IMR-90 (cell line): Measurements from ENCODE around the gene KIAA1586. TPM values are rescaled to one million over a fixed set of nuclear protein-coding genes. Genes with fewer than 3 reads are reported as not detected.

Experiments
- ATAC-seq: fragments of 200-7000 bp; cut with Tn5 transposase; 2 replicates; pipeline ENCODE4 v1.9.1; 2020; ENCODE audit warnings: low read depth, mild to moderate bottlenecking, moderate library complexity
- BruUV-seq: library from RNA; stranded (reverse); fragments of 400-500 nt; replicated peaks from 2 replicates; lab custom pipeline; 2021; lab: Mats Ljungman, UMichigan
- CTCF ChIA-PET: fragments of 300-600 bp; formaldehyde crosslinking; extraction: SDS; loops from one replicate; lab custom pipeline; 2021; ENCODE audit warnings: antibody characterized with exemption; lab: Yijun Ruan, JAX
- POLR2A ChIA-PET: fragments of 300-600 bp; sonication (Branson Sonifier 250); formaldehyde crosslinking; loops from one replicate; lab custom pipeline; 2022; ENCODE audit warnings: antibody characterized with exemption; ENCODE audit not compliant: unreplicated experiment; lab: Charles Lee
- DNase-seq: peaks from one replicate; pipeline ENCODE4 v3.0.0; 2013
- H2AFZ ChIP-seq: replicated peaks from 2 replicates; pipeline ENCODE3; 2013; ENCODE audit warnings: low read length, mild to moderate bottlenecking; ENCODE audit not compliant: poor library complexity
- H2AK5ac ChIP-seq: 2 replicates; pipeline ENCODE4 v1.6.1; 2013; ENCODE audit warnings: low read depth, low read length, inconsistent platforms
- H2AK9ac ChIP-seq: replicated peaks from 2 replicates; pipeline ENCODE3; 2013; ENCODE audit warnings: mild to moderate bottlenecking, low read depth, low read length, moderate library complexity; ENCODE audit not compliant: poor library complexity
- H2BK120ac ChIP-seq: 2 replicates; pipeline ENCODE4 v1.6.1; 2013; ENCODE audit warnings: low read depth, low read length, inconsistent platforms
- H2BK15ac ChIP-seq: 3 replicates; pipeline ENCODE4 v1.6.1; 2013; ENCODE audit warnings: low read depth, low read length, inconsistent platforms
- H2BK20ac ChIP-seq: 2 replicates; pipeline ENCODE4 v1.6.1; 2013; ENCODE audit warnings: low read depth, mild to moderate bottlenecking, inconsistent platforms, low read length, moderate library complexity
- H2BK5ac ChIP-seq: 2 replicates; pipeline ENCODE4 v1.6.1; 2013; ENCODE audit warnings: mild to moderate bottlenecking, low read depth, low read length, inconsistent platforms; ENCODE audit not compliant: poor library complexity, severe bottlenecking
- H3K14ac ChIP-seq: replicated peaks from 2 replicates; pipeline ENCODE4 v1.6.1; 2013; ENCODE audit warnings: low read depth, low read length, inconsistent platforms
- H3K18ac ChIP-seq: 2 replicates; pipeline ENCODE4 v1.6.1; 2013; ENCODE audit warnings: low read depth, low read length, control low read depth
- H3K23ac ChIP-seq: 2 replicates; pipeline ENCODE4 v1.6.1; 2013; ENCODE audit warnings: low read depth, low read length, inconsistent platforms
- H3K27ac ChIP-seq: 2 replicates; pipeline ENCODE4 v1.5.1; 2013; ENCODE audit warnings: mild to moderate bottlenecking, control low read depth, low read length; ENCODE audit not compliant: insufficient read depth
- H3K27me3 ChIP-seq: 2 replicates; pipeline ENCODE4 v1.6.1; 2013; ENCODE audit warnings: low read length; ENCODE audit not compliant: control insufficient read depth, insufficient read depth
- H3K36me3 ChIP-seq: 2 replicates; pipeline ENCODE4 v1.6.1; 2013; ENCODE audit warnings: low read length, mixed read lengths; ENCODE audit not compliant: control insufficient read depth, insufficient read depth
- H3K4ac ChIP-seq: 2 replicates; pipeline ENCODE4 v1.6.1; 2013; ENCODE audit warnings: low read depth, low read length, inconsistent platforms
- H3K4me1 ChIP-seq: 2 replicates; pipeline ENCODE4 v1.6.1; 2013; ENCODE audit warnings: low read length, mixed read lengths; ENCODE audit not compliant: control insufficient read depth, insufficient read depth
- H3K4me2 ChIP-seq: 2 replicates; pipeline ENCODE4 v1.6.1; 2013; ENCODE audit warnings: low read depth, mild to moderate bottlenecking, control low read depth, low read length, moderate library complexity
- H3K4me3 ChIP-seq: 2 replicates; pipeline ENCODE4 v1.5.1; 2013; ENCODE audit warnings: low read depth, mild to moderate bottlenecking, control low read depth, low read length, moderate library complexity; ENCODE audit not compliant: insufficient read depth
- H3K56ac ChIP-seq: 2 replicates; pipeline ENCODE4 v1.6.1; 2013; ENCODE audit warnings: low read length, inconsistent platforms; ENCODE audit not compliant: insufficient read depth; ENCODE audit errors: extremely low read depth
- H3K79me1 ChIP-seq, 2 experiments: 2 replicates each; pipeline ENCODE4 v1.6.1; 2013; ENCODE audit warnings: low read length in 2 of 2, inconsistent platforms in 1 of 2, low read depth in 1 of 2
- H3K9ac ChIP-seq: 2 replicates; pipeline ENCODE4 v1.6.1; 2013; ENCODE audit warnings: low read depth, low read length, control low read depth
- H3K9me1 ChIP-seq: 2 replicates; pipeline ENCODE4 v1.6.1; 2013; ENCODE audit warnings: low read length, inconsistent platforms; ENCODE audit not compliant: insufficient read depth
- H3K9me3 ChIP-seq: 2 replicates; pipeline ENCODE4 v1.6.1; 2013; ENCODE audit warnings: low read length; ENCODE audit not compliant: control insufficient read depth, insufficient read depth
- H4K20me1 ChIP-seq: 2 replicates; pipeline ENCODE4 v1.6.1; 2013; ENCODE audit warnings: low read length, inconsistent platforms; ENCODE audit not compliant: insufficient read depth
- H4K5ac ChIP-seq: 2 replicates; pipeline ENCODE4 v1.6.1; 2013; ENCODE audit warnings: mild to moderate bottlenecking, low read depth, low read length, control low read depth
- H4K8ac ChIP-seq, 2 experiments: 2 replicates each; pipeline ENCODE4 v1.6.1; 2013; ENCODE audit warnings: low read depth in 2 of 2, low read length in 2 of 2, control low read depth in 1 of 2, inconsistent platforms in 1 of 2
- H4K91ac ChIP-seq: 2 replicates; pipeline ENCODE4 v1.6.1; 2013; ENCODE audit warnings: low read depth, low read length, inconsistent platforms; ENCODE audit not compliant: insufficient read depth
- FOS ChIP-seq: fragments of 150-350 bp; IDR thresholded peaks from 2 replicates; pipeline ENCODE4 v1.6.1; 2016; ENCODE audit warnings: low read depth, low read length
- NFE2L2 ChIP-seq: fragments of 150-350 bp; IDR thresholded peaks from 2 replicates; pipeline ENCODE4 v1.6.1; 2016; ENCODE audit warnings: low read depth, mild to moderate bottlenecking, low read length
- RAD21 ChIP-seq: IDR thresholded peaks from 2 replicates; pipeline ENCODE4 v1.6.1; 2012; ENCODE audit warnings: low read length, improper control_type of control experiment
- RFX5 ChIP-seq: IDR thresholded peaks from 2 replicates; pipeline ENCODE4 v1.8.0; 2012; ENCODE audit warnings: low read depth, mild to moderate bottlenecking, low read length, moderate library complexity
- SMC3 ChIP-seq: fragments of 150-350 bp; IDR thresholded peaks from 2 replicates; pipeline ENCODE4 v1.6.1; 2016; ENCODE audit warnings: low read depth, mild to moderate bottlenecking, antibody characterized with exemption, low read length, moderate library complexity
- WGBS, 2 experiments: methylation state at CpG; one replicate each; pipeline versions ENCODE4 v1.1.5 to v1.1.7; 2013; ENCODE audit warnings: missing lambda C conversion rate in 2 of 2; ENCODE audit not compliant: insufficient read length in 1 of 2; ENCODE audit errors: extremely low coverage in 2 of 2; 5-methylcytosine and 5-hydroxymethylcytosine counted together
- dilution Hi-C: fragments of 300-500 bp; cut with HindIII; formaldehyde crosslinking; loops from one replicate; pipeline ENCODE4 v1.14.3; 2018; ENCODE audit warnings: low sequenced_read_pairs; ENCODE audit not compliant: unreplicated experiment
- in situ Hi-C: fragments of 300-500 bp; cut with MboI; formaldehyde crosslinking; loops from 3 replicates; pipeline ENCODE4 v1.14.3; 2019; ENCODE audit warnings: low sequenced_read_pairs, inconsistent platforms, mixed read lengths
- intact Hi-C: fragments of 100-400 bp; cut with micrococcal nuclease; formaldehyde crosslinking; loops from 2 replicates; pipeline ENCODE4 v1.10.0; 2022
- polyA plus RNA-seq, 3 experiments: library from polyadenylated mRNA; depleted of rRNA; stranded (reverse); fragments of >200 nt; gene quantifications; 2 replicates each; pipeline ENCODE4 v1.2.3, GENCODE V29; 2012; ENCODE audit warnings: low replicate concordance in 1 of 3
- total RNA-seq: library from RNA; depleted of rRNA; stranded (reverse); fragments of >200 nt; gene quantifications from 2 replicates; pipeline ENCODE4 v1.2.3, GENCODE V29; 2012
- TF ChIP-seq, protein P1 (sequence below): fragments of 150-350 bp; IDR thresholded peaks from 2 replicates; pipeline ENCODE4 v1.6.1; 2016; ENCODE audit warnings: low read depth, mild to moderate bottlenecking, low read length, moderate library complexity, borderline replicate concordance
- TF ChIP-seq, protein P2 (sequence below): conservative IDR thresholded peaks from 2 replicates; pipeline ENCODE4 v1.5.1; 2012; ENCODE audit warnings: mild to moderate bottlenecking, low read depth, low read length, improper control_type of control experiment

Gene KIAA1586
- total and polyA plus RNA-seq, 2 of the 4 experiments (the other 2 are of a cell fraction) = 3.6 to 3.8 TPM

DNA sequence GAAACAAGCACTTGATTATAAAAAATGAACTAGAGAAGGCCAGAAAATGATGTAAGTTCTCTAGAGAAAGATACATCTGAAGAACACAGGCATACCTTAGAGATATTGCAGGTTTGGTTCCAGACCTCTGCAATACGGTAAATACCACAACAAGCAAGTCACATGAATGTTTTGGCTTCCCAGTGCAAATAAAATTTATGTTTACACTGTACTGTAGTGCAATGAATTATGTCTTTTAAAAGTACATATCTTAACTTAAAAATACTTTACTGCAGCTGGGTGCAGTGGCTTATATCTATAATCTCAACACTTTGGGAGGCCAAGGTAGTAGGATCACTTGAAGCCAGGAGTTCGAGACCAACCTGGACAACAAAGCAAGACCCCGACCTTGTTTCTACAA is 10.9 kb upstream of the KIAA1586 start:
- Histone ChIP-seq H3K9me3 (no peaks in the 10 kb centered on the region), H2BK5ac (no peak overlapping the region), H3K9me1 (no peaks in the 10 kb centered on the region), H2AFZ (no peak overlapping the region), H4K5ac (no peak overlapping the region), H3K36me3 (no peaks in the 10 kb centered on the region), H3K14ac (no peak overlapping the region), H3K27ac (no peak overlapping the region), H3K4me1 (no peaks in the 10 kb centered on the region), H4K91ac (no peak overlapping the region), H3K18ac (no peak overlapping the region), H3K4me2 (no peak overlapping the region), H3K27me3 (peaks cover 4% of the 10 kb centered on the region), H3K4ac (no peak overlapping the region), H3K56ac (no peak overlapping the region), H3K79me1 (no peaks in the 10 kb centered on the region), H2AK9ac (no peak overlapping the region), H2BK120ac (no peak overlapping the region), H3K4me3 (no peak overlapping the region), H4K20me1 (no peaks in the 10 kb centered on the region), H2BK15ac (no peak overlapping the region), H2BK20ac (no peak overlapping the region), H4K8ac (no peak overlapping the region), H3K23ac (no peak overlapping the region), H3K9ac (no peak overlapping the region), H2AK5ac (no peak overlapping the region)
- DNase-seq (no peak), ATAC-seq (no peak)
- WGBS, 2 experiments = no CpG with 5 or more reads among the region's 3 CpGs
- CTCF ChIA-PET = no interaction called here
- POLR2A ChIA-PET = no interaction called here
- BruUV-seq = no TSS peak
- TF ChIP-seq NFE2L2 (no peak), RAD21 (no peak), FOS (no peak), SMC3 (no peak), RFX5 (no peak)
- TF ChIP-seq, protein P1, sequence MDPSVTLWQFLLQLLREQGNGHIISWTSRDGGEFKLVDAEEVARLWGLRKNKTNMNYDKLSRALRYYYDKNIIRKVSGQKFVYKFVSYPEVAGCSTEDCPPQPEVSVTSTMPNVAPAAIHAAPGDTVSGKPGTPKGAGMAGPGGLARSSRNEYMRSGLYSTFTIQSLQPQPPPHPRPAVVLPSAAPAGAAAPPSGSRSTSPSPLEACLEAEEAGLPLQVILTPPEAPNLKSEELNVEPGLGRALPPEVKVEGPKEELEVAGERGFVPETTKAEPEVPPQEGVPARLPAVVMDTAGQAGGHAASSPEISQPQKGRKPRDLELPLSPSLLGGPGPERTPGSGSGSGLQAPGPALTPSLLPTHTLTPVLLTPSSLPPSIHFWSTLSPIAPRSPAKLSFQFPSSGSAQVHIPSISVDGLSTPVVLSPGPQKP = no peak
- TF ChIP-seq, protein P2, sequence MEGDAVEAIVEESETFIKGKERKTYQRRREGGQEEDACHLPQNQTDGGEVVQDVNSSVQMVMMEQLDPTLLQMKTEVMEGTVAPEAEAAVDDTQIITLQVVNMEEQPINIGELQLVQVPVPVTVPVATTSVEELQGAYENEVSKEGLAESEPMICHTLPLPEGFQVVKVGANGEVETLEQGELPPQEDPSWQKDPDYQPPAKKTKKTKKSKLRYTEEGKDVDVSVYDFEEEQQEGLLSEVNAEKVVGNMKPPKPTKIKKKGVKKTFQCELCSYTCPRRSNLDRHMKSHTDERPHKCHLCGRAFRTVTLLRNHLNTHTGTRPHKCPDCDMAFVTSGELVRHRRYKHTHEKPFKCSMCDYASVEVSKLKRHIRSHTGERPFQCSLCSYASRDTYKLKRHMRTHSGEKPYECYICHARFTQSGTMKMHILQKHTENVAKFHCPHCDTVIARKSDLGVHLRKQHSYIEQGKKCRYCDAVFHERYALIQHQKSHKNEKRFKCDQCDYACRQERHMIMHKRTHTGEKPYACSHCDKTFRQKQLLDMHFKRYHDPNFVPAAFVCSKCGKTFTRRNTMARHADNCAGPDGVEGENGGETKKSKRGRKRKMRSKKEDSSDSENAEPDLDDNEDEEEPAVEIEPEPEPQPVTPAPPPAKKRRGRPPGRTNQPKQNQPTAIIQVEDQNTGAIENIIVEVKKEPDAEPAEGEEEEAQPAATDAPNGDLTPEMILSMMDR = no peak
- dilution Hi-C loops = no loop called here
- intact Hi-C loops = no loop called here
- in situ Hi-C loops = loop anchor here (10.0 kb wide), 1 partner anchor 121 kb away; no protein-coding TSS in a partner anchor
